GM12891 (cell line): Measurements from ENCODE around the gene ASAP3.

Source experiments
- POLR2A ChIP-seq: IDR thresholded peaks from 2 replicates; pipeline ENCODE4 v1.6.1; 2011; ENCODE audit warnings: low read depth, low read length, control low read depth
- POLR2AphosphoS5 ChIP-seq: IDR thresholded peaks from 2 replicates; pipeline ENCODE4 v1.6.1; 2011; ENCODE audit warnings: low read depth, low read length, control low read depth
- POU2F2 ChIP-seq: IDR thresholded peaks from 2 replicates; pipeline ENCODE4 v1.6.1; 2011; ENCODE audit warnings: low read depth, mild to moderate bottlenecking, control low read depth, low read length, moderate library complexity

DNA sequence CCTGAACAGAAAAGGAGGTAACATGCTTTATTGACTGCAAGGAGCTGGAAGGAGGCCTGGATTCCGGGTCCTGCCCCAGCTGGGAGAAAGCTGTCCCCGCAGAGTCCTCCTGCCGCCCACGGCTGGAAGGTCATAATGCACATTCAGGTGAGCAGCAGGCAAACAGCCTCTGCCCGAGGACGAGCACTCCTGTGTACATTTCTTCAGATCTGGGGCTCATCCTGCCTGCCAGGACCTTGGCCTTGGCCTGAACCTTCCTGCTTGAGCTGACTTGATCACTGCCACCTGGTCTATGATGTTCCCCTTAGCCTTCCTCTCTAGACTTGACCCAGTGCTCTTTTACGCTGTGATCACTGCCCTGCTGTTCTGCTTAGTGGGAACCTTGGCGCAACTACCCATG is 96.5 kb downstream of the ASAP3 start:
- TF ChIP-seq POLR2A (no peak), POLR2AphosphoS5 (no peak), POU2F2 (no peak)
